Esophagus muscularis mucosa (tissue), 3 donors: ENCODE data around the gene PCDHGB3.
A peak's percentile ranks its signal among the peaks of the same experiment; 100 is the strongest.

ENCODE experiments used
- POLR2A ChIP-seq: fragments of 450-650 bp; IDR thresholded peaks from one replicate; pipeline ENCODE4 v1.6.1; 2017; ENCODE audit warnings: antibody characterized with exemption, moderate library complexity, mild to moderate bottlenecking, low read depth
- TF ChIP-seq, protein P1 (sequence below), 3 experiments: fragments of 200-600 bp in 2 of 3; fragments of 450-650 bp in 1 of 3; sonication (generic) in 2 of 3; IDR thresholded peaks; one replicate each; pipeline ENCODE4 v1.5.1; 2017 to 2019; ENCODE audit warnings: antibody characterized with exemption in 3 of 3, mild to moderate bottlenecking in 2 of 3, moderate library complexity in 1 of 3

DNA sequence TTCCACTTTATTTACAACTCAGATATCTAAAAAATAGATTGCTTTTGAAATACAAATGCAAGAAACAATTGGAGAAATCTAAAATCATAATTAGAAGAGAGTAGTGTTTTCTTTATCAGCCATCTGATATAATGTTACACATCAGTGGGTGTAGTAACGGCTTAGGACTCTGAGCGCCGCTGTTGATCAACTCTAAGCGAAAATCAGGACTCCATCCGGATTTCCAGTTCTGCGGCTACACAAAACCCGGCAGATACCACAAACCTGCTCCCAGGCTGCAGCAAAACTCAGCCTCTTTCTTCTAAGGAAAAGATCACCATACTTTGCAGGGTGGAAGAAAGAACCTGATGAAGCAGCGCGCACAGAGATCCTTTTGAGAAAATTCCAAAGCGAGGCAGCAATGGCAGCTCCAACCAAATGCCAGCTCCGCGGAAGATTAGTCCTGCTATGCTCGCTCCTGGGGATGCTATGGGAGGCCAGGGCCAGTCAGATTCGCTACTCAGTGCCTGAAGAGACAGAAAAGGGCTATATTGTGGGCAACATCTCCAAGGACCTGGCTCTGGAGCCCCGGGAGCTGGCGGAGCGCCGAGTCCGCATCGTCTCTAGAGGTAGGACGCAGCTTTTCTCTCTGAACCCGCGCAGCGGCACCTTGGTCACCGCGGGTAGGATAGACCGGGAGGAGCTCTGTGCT lies 32.7 kb downstream of the PCDHGB3 start, which contains the start of gene PCDHGA9:
- TF ChIP-seq POLR2A, result no peak
- TF ChIP-seq, protein P1, sequence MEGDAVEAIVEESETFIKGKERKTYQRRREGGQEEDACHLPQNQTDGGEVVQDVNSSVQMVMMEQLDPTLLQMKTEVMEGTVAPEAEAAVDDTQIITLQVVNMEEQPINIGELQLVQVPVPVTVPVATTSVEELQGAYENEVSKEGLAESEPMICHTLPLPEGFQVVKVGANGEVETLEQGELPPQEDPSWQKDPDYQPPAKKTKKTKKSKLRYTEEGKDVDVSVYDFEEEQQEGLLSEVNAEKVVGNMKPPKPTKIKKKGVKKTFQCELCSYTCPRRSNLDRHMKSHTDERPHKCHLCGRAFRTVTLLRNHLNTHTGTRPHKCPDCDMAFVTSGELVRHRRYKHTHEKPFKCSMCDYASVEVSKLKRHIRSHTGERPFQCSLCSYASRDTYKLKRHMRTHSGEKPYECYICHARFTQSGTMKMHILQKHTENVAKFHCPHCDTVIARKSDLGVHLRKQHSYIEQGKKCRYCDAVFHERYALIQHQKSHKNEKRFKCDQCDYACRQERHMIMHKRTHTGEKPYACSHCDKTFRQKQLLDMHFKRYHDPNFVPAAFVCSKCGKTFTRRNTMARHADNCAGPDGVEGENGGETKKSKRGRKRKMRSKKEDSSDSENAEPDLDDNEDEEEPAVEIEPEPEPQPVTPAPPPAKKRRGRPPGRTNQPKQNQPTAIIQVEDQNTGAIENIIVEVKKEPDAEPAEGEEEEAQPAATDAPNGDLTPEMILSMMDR (IDR thresholded peaks at IDR 0.05), result peak in 2 of 3 experiments; percentile 18 to 33
